Adrenal gland (tissue), 5 donors: ENCODE results near the gene CDK4.

ENCODE experiments used
- POLR2A ChIP-seq, 2 donors: fragments of 450-650 bp; IDR thresholded peaks; one replicate each; pipeline ENCODE4 v1.6.1; 2017; ENCODE audit warnings: antibody characterized with exemption in 2 of 2, mild to moderate bottlenecking in 2 of 2, moderate library complexity in 1 of 2
- TF ChIP-seq, protein P1 (sequence below), 6 experiments: fragments of 450-650 bp in 4 of 6; fragments of 200-600 bp in 2 of 6; sonication (generic) in 1 of 6; IDR thresholded peaks; 1 replicate in 5 of 6; 2 replicates in 1 of 6; pipeline versions ENCODE4 v1.5.1 to v1.8.0; 2016 to 2021; ENCODE audit warnings: antibody characterized with exemption in 6 of 6, mild to moderate bottlenecking in 2 of 6, moderate library complexity in 1 of 6
- donor health status: DM: no; HTN: no; CAD: no.

DNA sequence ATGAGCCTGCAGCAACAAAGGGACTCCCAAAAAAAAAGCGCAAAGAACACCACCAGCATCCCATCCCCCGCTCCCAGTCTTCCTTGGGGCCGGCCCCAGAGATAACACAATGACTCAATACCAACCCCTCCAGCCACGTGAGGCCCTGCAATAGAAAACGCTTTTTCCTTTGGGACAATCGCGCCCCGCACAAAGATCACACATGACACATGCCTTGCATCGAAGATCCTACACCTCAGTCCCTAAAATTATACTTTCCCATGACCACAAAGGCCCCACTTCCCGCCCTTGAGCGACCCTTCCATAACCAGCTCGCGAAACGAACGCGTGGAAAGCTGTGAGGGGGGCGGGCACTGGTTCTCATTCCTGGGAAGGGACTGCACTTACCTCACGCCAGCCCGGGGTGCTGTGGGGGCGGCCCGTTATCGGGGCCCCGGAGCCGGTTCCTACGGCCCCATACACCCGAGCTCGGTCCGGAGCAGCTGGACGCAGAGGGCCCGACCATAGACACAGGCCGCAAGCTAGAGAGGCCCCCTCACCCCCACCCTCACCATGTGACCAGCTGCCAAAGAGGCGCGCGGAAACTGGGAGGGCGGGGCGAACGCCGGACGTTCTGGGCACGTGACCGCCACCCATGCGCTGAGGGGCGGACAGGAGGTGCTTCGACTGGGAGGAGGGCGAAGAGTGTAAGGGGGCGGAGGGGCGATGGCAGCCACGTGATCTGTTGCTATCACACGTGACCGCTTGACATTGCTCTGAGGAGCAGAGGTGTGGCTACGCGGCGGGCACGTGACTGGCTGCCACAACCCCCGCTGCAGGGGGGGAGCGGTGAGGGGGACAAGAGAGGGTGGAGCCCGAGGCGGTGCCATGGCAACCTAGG lies at the start of gene CDK4:
- TF ChIP-seq, protein P1, sequence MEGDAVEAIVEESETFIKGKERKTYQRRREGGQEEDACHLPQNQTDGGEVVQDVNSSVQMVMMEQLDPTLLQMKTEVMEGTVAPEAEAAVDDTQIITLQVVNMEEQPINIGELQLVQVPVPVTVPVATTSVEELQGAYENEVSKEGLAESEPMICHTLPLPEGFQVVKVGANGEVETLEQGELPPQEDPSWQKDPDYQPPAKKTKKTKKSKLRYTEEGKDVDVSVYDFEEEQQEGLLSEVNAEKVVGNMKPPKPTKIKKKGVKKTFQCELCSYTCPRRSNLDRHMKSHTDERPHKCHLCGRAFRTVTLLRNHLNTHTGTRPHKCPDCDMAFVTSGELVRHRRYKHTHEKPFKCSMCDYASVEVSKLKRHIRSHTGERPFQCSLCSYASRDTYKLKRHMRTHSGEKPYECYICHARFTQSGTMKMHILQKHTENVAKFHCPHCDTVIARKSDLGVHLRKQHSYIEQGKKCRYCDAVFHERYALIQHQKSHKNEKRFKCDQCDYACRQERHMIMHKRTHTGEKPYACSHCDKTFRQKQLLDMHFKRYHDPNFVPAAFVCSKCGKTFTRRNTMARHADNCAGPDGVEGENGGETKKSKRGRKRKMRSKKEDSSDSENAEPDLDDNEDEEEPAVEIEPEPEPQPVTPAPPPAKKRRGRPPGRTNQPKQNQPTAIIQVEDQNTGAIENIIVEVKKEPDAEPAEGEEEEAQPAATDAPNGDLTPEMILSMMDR (IDR thresholded peaks at IDR 0.05), result no peak
- TF ChIP-seq POLR2A (IDR thresholded peaks at IDR 0.05), result peak; percentile 82 to 93
